Endometrium (tissue), 2 donors: ENCODE measurements around the gene PTPN9.
A peak's percentile ranks its signal among the peaks of the same experiment; 100 is the strongest.
"Not testable (repeated sequence)": the region's sequence is repeated elsewhere in the genome, so short reads cannot be mapped to it uniquely, and the experiment has no call there.

ENCODE experiments used
- FAIRE-seq: peaks from 2 replicates; lab custom pipeline; 2012; peaks lifted over from hg19 to GRCh38; lab: Jason Lieb, UNC
- donor health status: control.
- donor health status: control.

Gene PTPN9

GRCh38 chr15:75452865-75453702 is 126.0 kb downstream of the PTPN9 start:
- no peak for FAIRE-seq

GRCh38 chr15:75452364-75452864 is 126.7 kb downstream of the PTPN9 start:
- FAIRE-seq = no peak

- FAIRE-seq = peak; percentile 99
Measured at GRCh38 chr15:75451674-75452363, 127.3 kb downstream of the PTPN9 start, which contains the start of gene SIN3A. SIN3A (minus strand) TSS chr15:75451690; CDS start chr15:75430375, 21,315 bp downstream.

- no peak for FAIRE-seq
Measured at GRCh38 chr15:75451202-75451673, 127.9 kb downstream of the PTPN9 start.

GRCh38 chr15:75450307-75451201 is 128.6 kb downstream of the PTPN9 start:
- peak; percentile 94 for FAIRE-seq

- FAIRE-seq = no peak
Measured at GRCh38 chr15:75449585-75450306, 129.4 kb downstream of the PTPN9 start.

GRCh38 chr15:75448171-75448570 is 130.9 kb downstream of the PTPN9 start:
- FAIRE-seq = not testable (repeated sequence)

- no peak for FAIRE-seq
Measured at GRCh38 chr15:75446151-75446550, 133.0 kb downstream of the PTPN9 start.

- not testable (repeated sequence) for FAIRE-seq
Measured at GRCh38 chr15:75445324-75445723, 133.8 kb downstream of the PTPN9 start.

- not testable (repeated sequence) for FAIRE-seq
Measured at GRCh38 chr15:75443972-75444453, 135.1 kb downstream of the PTPN9 start.

- no peak for FAIRE-seq
Measured at GRCh38 chr15:75437721-75438120, 141.4 kb downstream of the PTPN9 start.

GRCh38 chr15:75436881-75437280 is 142.2 kb downstream of the PTPN9 start:
- no peak for FAIRE-seq

GRCh38 chr15:75431682-75432081 is 147.4 kb downstream of the PTPN9 start:
- FAIRE-seq = no peak

GRCh38 chr15:75431270-75431669 is 147.8 kb downstream of the PTPN9 start:
- no peak for FAIRE-seq

- FAIRE-seq = no peak
Measured at GRCh38 chr15:75430259-75430658, 148.9 kb downstream of the PTPN9 start.

GRCh38 chr15:75428152-75428551 is 151.0 kb downstream of the PTPN9 start:
- FAIRE-seq = no peak

GRCh38 chr15:75425966-75426500 is 153.1 kb downstream of the PTPN9 start:
- no peak for FAIRE-seq

- no peak for FAIRE-seq
Measured at GRCh38 chr15:75422554-75422953, 156.6 kb downstream of the PTPN9 start.

GRCh38 chr15:75420698-75421097 is 158.4 kb downstream of the PTPN9 start:
- FAIRE-seq = no peak

GRCh38 chr15:75416584-75416983 is 162.5 kb downstream of the PTPN9 start:
- no peak for FAIRE-seq
